ENCODE data around the gene TMIGD1. TPM values are rescaled to one million over a fixed set of nuclear protein-coding genes. Genes with fewer than 3 reads are reported as not detected.

The TMIGD1 gene
- total RNA-seq, 1 experiment from 2014 or later = not detected

- no peak for TF ChIP-seq FOSL1 (IDR thresholded peaks at IDR 0.05; ENCODE audit: low read depth)
- peaks cover 0 to 4% of the 10 kb centered on the region in 2 experiments; a peak in 2 of 4 replicates for H3K4me1 ChIP-seq (ENCODE audit: control insufficient read depth in 1 of 2, insufficient read depth in 2 of 2, low read length in 2 of 2)
These were observed 18.5 kb upstream of the TMIGD1 start for GRCh38 chr17:30352240-30352814.

GRCh38 chr17:30351735-30352134 lies 17.9 kb upstream of the TMIGD1 start:
- H3K27ac ChIP-seq (ENCODE audit: low read depth, low read length) = no peak overlapping the region
- ATAC-seq = no peak
- H3K9me3 ChIP-seq (ENCODE audit: control insufficient read depth in 1 of 2, insufficient read depth in 1 of 2, low read depth in 1 of 2, low read length in 2 of 2) = no peaks in the 10 kb centered on the region
- intact Hi-C loops (cut with micrococcal nuclease) = no loop called here
- H3K4me1 ChIP-seq (ENCODE audit: control insufficient read depth in 1 of 2, insufficient read depth in 2 of 2, low read length in 2 of 2) = peaks cover 0 to 4% of the 10 kb centered on the region in 2 experiments; a peak in 2 of 4 replicates
- no peak overlapping the region for H3K4me3 ChIP-seq (replicated peaks in 1 of 2; ENCODE audit: low read depth in 1 of 2, low read length in 2 of 2)
- H3K9me2 ChIP-seq (ENCODE audit: insufficient read depth) = no peaks in the 10 kb centered on the region
- H4K20me1 ChIP-seq (ENCODE audit: insufficient read depth) = no peaks in the 10 kb centered on the region
- H3K36me3 ChIP-seq (ENCODE audit: control insufficient read depth in 1 of 2, insufficient read depth in 2 of 2, low read length in 2 of 2) = no peaks in the 10 kb centered on the region
- POLR2A ChIA-PET = interaction anchor here (0.6 kb wide), 1 partner anchor 16 kb away, joined by 3 read pairs; no protein-coding TSS in a partner anchor
- CTCF ChIA-PET = no interaction called here
- no peak overlapping the region for H2AFZ ChIP-seq (ENCODE audit: low read depth, low read length, poor library complexity, severe bottlenecking)
- no peaks in the 10 kb centered on the region for H3K79me2 ChIP-seq (ENCODE audit: insufficient read depth, low read length)
- H3K4me2 ChIP-seq (ENCODE audit: low read length) = no peak overlapping the region
- no peak overlapping the region for H3K9ac ChIP-seq (ENCODE audit: low read length)
- no peaks in the 10 kb centered on the region for H3K27me3 ChIP-seq (ENCODE audit: insufficient read depth, low read length)
- TF ChIP-seq ZBTB33 (IDR thresholded peaks at IDR 0.05; ENCODE audit: extremely low read depth, insufficient replicate concordance, low read length) (no peak), YY1 (IDR thresholded peaks at IDR 0.05; ENCODE audit: extremely low read depth, insufficient replicate concordance, low read depth, low read length) (no peak), SRF (IDR thresholded peaks at IDR 0.05; ENCODE audit: low read depth) (no peak), CTCF (IDR thresholded peaks at IDR 0.05 in 2 of 3, conservative IDR thresholded peaks at IDR 0.05 in 1 of 3; ENCODE audit: borderline replicate concordance in 1 of 3, insufficient read depth in 1 of 3, low read depth in 2 of 3, low read length in 2 of 3) (no peak), SIN3A (IDR thresholded peaks at IDR 0.05; ENCODE audit: low read depth) (no peak), ELF1 (IDR thresholded peaks at IDR 0.05; ENCODE audit: borderline replicate concordance, low read depth) (no peak), CEBPB (IDR thresholded peaks at IDR 0.05; ENCODE audit: low read depth) (no peak), EGR1 (IDR thresholded peaks at IDR 0.05; ENCODE audit: low read depth) (no peak)
- TF ChIP-seq, protein P1, sequence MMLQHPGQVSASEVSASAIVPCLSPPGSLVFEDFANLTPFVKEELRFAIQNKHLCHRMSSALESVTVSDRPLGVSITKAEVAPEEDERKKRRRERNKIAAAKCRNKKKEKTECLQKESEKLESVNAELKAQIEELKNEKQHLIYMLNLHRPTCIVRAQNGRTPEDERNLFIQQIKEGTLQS (IDR thresholded peaks at IDR 0.05) = no peak
- no TSS peak for BruUV-seq (replicated peaks)
- RAD21 ChIA-PET (ENCODE audit: low non-redundant PET in 1 of 2, low total read pairs in 2 of 2, uncharacterized antibody in 2 of 2, unreplicated experiment in 2 of 2) = no interaction called here
- DNase-seq (ENCODE audit: low read depth, low spot score) = no peak

More at GRCh38 chr17:30352240-30352814, 18.5 kb upstream of the TMIGD1 start:
- intact Hi-C loops (cut with micrococcal nuclease) = no loop called here
- no peaks in the 10 kb centered on the region for H3K9me3 ChIP-seq (ENCODE audit: control insufficient read depth in 1 of 2, insufficient read depth in 1 of 2, low read depth in 1 of 2, low read length in 2 of 2)
- no peaks in the 10 kb centered on the region for H4K20me1 ChIP-seq (ENCODE audit: insufficient read depth)
- H2AFZ ChIP-seq (ENCODE audit: low read depth, low read length, poor library complexity, severe bottlenecking) = no peak overlapping the region
- H3K9ac ChIP-seq (ENCODE audit: low read length) = no peak overlapping the region
- H3K79me2 ChIP-seq (ENCODE audit: insufficient read depth, low read length) = no peaks in the 10 kb centered on the region
- no peak overlapping the region for H3K4me3 ChIP-seq (replicated peaks in 1 of 2; ENCODE audit: low read depth in 1 of 2, low read length in 2 of 2)
- H3K4me2 ChIP-seq (ENCODE audit: low read length) = no peak overlapping the region
- no peaks in the 10 kb centered on the region for H3K9me2 ChIP-seq (ENCODE audit: insufficient read depth)
- no peak overlapping the region for H3K27ac ChIP-seq (ENCODE audit: low read depth, low read length)
- BruUV-seq (replicated peaks) = no TSS peak
- no peak for ATAC-seq
- H3K27me3 ChIP-seq (ENCODE audit: insufficient read depth, low read length) = no peaks in the 10 kb centered on the region
- H3K36me3 ChIP-seq (ENCODE audit: control insufficient read depth in 1 of 2, insufficient read depth in 2 of 2, low read length in 2 of 2) = no peaks in the 10 kb centered on the region
- ChIA-PET POLR2A (interaction anchor here (0.6 to 1.2 kb wide), 3 partner anchors 8 to 15 kb away, joined by 3 read pairs; no protein-coding TSS in a partner anchor), RAD21 (ENCODE audit: low non-redundant PET in 1 of 2, low total read pairs in 2 of 2, uncharacterized antibody in 2 of 2, unreplicated experiment in 2 of 2) (no interaction called here), CTCF (no interaction called here)
- DNase-seq (ENCODE audit: low read depth, low spot score) = no peak
